CD8-positive, alpha-beta memory T cell (primary cell): ENCODE measurements around the gene PLXNB1. TPM values are rescaled to one million over a fixed set of nuclear protein-coding genes. Genes with fewer than 3 reads are reported as not detected.
"Not testable (repeated sequence)": the region's sequence is repeated elsewhere in the genome, so short reads cannot be mapped to it uniquely, and the experiment has no call there.

Experiments used
- CTCF ChIA-PET: fragments of 350-600 bp; sonication (Branson Sonifier 250); formaldehyde crosslinking; loops from one replicate; lab custom pipeline; 2021; ENCODE audit warnings: antibody characterized with exemption; lab: Charles Lee
- POLR2A ChIA-PET: fragments of 350-600 bp; sonication (Branson Sonifier 250); formaldehyde crosslinking; loops from one replicate; lab custom pipeline; 2021; ENCODE audit warnings: antibody characterized with exemption; lab: Charles Lee
- DNase-seq, 5 donors: peaks; one replicate each; pipeline versions ENCODE4 v3.0.0 to v3.0.0-alpha.2; 2020 to 2022; ENCODE audit warnings: mixed read lengths in 1 of 5
- H3K27ac ChIP-seq: one replicate; pipeline ENCODE4 v1.7.0; 2013; ENCODE audit warnings: low read depth, mild to moderate bottlenecking, low read length, moderate library complexity
- H3K27me3 ChIP-seq: 2 replicates; pipeline ENCODE4 v1.7.0; 2013; ENCODE audit warnings: low read length, mild to moderate bottlenecking; ENCODE audit not compliant: insufficient read depth, poor library complexity, severe bottlenecking
- H3K36me3 ChIP-seq: 2 replicates; pipeline ENCODE4 v1.7.0; 2013; ENCODE audit warnings: mild to moderate bottlenecking, low read length, moderate library complexity; ENCODE audit not compliant: insufficient read depth
- H3K4me1 ChIP-seq: 2 replicates; pipeline ENCODE4 v1.7.0; 2013; ENCODE audit warnings: mild to moderate bottlenecking, low read length, moderate library complexity; ENCODE audit not compliant: insufficient read depth
- H3K4me3 ChIP-seq: 2 replicates; pipeline ENCODE4 v1.7.0; 2013; ENCODE audit warnings: mild to moderate bottlenecking, low read length
- H3K9me3 ChIP-seq: 2 replicates; pipeline ENCODE4 v1.7.0; 2013; ENCODE audit warnings: mild to moderate bottlenecking, low read length
- H3K27ac Mint-ChIP-seq, 8 donors: one replicate each; pipeline ENCODE4 v1.8.0; 2020 to 2021; ENCODE audit warnings: mixed read lengths in 8 of 8, mild to moderate bottlenecking in 6 of 8, inconsistent platforms in 3 of 8, moderate library complexity in 3 of 8
- H3K27me3 Mint-ChIP-seq, 2 donors: one replicate each; pipeline ENCODE4 v1.8.0; 2020 to 2021; ENCODE audit warnings: mixed read lengths in 2 of 2, mild to moderate bottlenecking in 1 of 2, moderate library complexity in 1 of 2
- H3K36me3 Mint-ChIP-seq, 3 donors: one replicate each; pipeline ENCODE4 v1.8.0; 2020 to 2021; ENCODE audit warnings: mixed read lengths in 3 of 3, inconsistent platforms in 1 of 3, mild to moderate bottlenecking in 1 of 3
- H3K4me1 Mint-ChIP-seq, 3 donors: one replicate each; pipeline ENCODE4 v1.8.0; 2020 to 2021; ENCODE audit warnings: mixed read lengths in 3 of 3, inconsistent platforms in 1 of 3, mild to moderate bottlenecking in 1 of 3
- H3K4me3 Mint-ChIP-seq, 7 donors: one replicate each; pipeline ENCODE4 v1.8.0; 2020 to 2021; ENCODE audit warnings: mixed read lengths in 7 of 7, mild to moderate bottlenecking in 6 of 7, moderate library complexity in 4 of 7, inconsistent platforms in 2 of 7
- H3K9me3 Mint-ChIP-seq, 5 donors: one replicate each; pipeline ENCODE4 v1.8.0; 2020 to 2022; ENCODE audit warnings: mixed read lengths in 5 of 5, mild to moderate bottlenecking in 3 of 5, moderate library complexity in 2 of 5, inconsistent platforms in 1 of 5
- polyA plus RNA-seq: library from polyadenylated mRNA; unstranded; fragments of 300-500 nt; fragmentation: Illumina TruSeq; gene quantifications from one replicate; pipeline ENCODE4 v1.2.3, GENCODE V29; 2021
- total RNA-seq, 2 experiments: library from RNA; stranded (reverse); gene quantifications; one replicate each; pipeline ENCODE4 v1.2.3, GENCODE V29; 2021

Gene PLXNB1
- total and polyA plus RNA-seq, 3 experiments from 2014 or later, result 0.30 to 5.5 (median 3.1) TPM

GRCh38 chr3:48474031-48474430, 44.1 kb upstream of the PLXNB1 start:
- H3K9me3 ChIP-seq, H3K27me3 ChIP-seq, H3K9me3 Mint-ChIP-seq, H3K4me3 ChIP-seq, H3K27me3 Mint-ChIP-seq, DNase-seq, H3K27ac ChIP-seq: not testable (repeated sequence)
- Mint-ChIP-seq H3K36me3 (peaks cover 0 to 26% (median 7%) of the 10 kb centered on the region in 3 donors), H3K27ac (peak overlapping the region in 6 of 8 donors; percentile 50 to 99 (median 98)), H3K4me3 (peak overlapping the region in 1 of 7 donors; percentile 95), H3K4me1 (peaks cover 50 to 79% (median 57%) of the 10 kb centered on the region in 3 donors)
- H3K4me1 ChIP-seq, result peaks cover 58% of the 10 kb centered on the region
- POLR2A ChIA-PET, result interaction anchor here (0.7 to 3.8 kb wide), 4 partner anchors 30 to 75 kb away, joined by 4 to 18 read pairs (median 6); partner anchors contain the start of genes SHISA5 and TMA7
- CTCF ChIA-PET, result interaction anchor here (1.1 to 10.2 kb wide), 4 partner anchors 28 to 38 kb away, joined by 4 to 69 read pairs (median 15); partner anchors contain the start of genes ATRIP and CCDC51
- H3K36me3 ChIP-seq, result peaks cover 12% of the 10 kb centered on the region

GRCh38 chr3:48473617-48473952, 43.7 kb upstream of the PLXNB1 start:
- Mint-ChIP-seq H3K36me3 (peaks cover 0 to 28% (median 11%) of the 10 kb centered on the region in 3 donors), H3K27ac (peak overlapping the region; percentile 92 to 99 (median 98)), H3K4me1 (peaks cover 50 to 79% (median 57%) of the 10 kb centered on the region in 3 donors), H3K27me3 (no peaks in the 10 kb centered on the region), H3K9me3 (no peaks in the 10 kb centered on the region), H3K4me3 (peak overlapping the region; percentile 90 to 96 (median 95))
- Histone ChIP-seq H3K27ac (peak overlapping the region; percentile 99), H3K9me3 (no peaks in the 10 kb centered on the region), H3K4me3 (peak overlapping the region; percentile 28), H3K4me1 (peaks cover 58% of the 10 kb centered on the region), H3K36me3 (peaks cover 16% of the 10 kb centered on the region), H3K27me3 (no peaks in the 10 kb centered on the region)
- no peak for DNase-seq
- ChIA-PET POLR2A (interaction anchor here (0.7 to 3.8 kb wide), 7 partner anchors 27 to 481 kb away, joined by 3 to 18 read pairs (median 6); partner anchors contain the start of genes ATRIP, CCDC51, SHISA5 and TMA7), CTCF (interaction anchor here (0.9 to 10.2 kb wide), 7 partner anchors 8 to 76 kb away, joined by 3 to 69 read pairs (median 5); partner anchors contain the start of genes ATRIP and CCDC51)

GRCh38 chr3:48472923-48473616, 43.2 kb upstream of the PLXNB1 start:
- Mint-ChIP-seq H3K9me3 (no peaks in the 10 kb centered on the region), H3K4me1 (peaks cover 47 to 79% (median 55%) of the 10 kb centered on the region in 3 donors)
- POLR2A ChIA-PET, result interaction anchor here (0.7 to 3.8 kb wide), 9 partner anchors 27 to 482 kb away, joined by 3 to 18 read pairs (median 5); partner anchors contain the start of genes ATRIP, CCDC51, PFKFB4 and SHISA5

DNA sequence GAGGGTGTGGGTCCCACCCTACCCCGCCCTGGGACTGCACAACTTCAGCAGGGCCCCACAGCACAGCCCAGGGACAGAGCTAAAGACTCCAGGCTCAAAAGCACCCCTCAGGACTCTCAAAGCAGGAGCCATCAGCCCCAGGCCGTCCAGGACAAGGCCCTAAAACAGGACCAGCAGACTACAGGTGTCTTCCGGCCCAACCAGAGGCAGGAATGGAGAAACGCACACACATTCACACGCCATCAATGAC, 42.7 kb upstream of the PLXNB1 start:
- Histone ChIP-seq H3K36me3 (peaks cover 17% of the 10 kb centered on the region), H3K27ac (peak overlapping the region; percentile 99), H3K4me1 (peaks cover 58% of the 10 kb centered on the region), H3K4me3 (peak overlapping the region; percentile 98), H3K27me3 (no peaks in the 10 kb centered on the region), H3K9me3 (no peaks in the 10 kb centered on the region)
- CTCF ChIA-PET, result interaction anchor here (0.9 to 10.2 kb wide), 9 partner anchors 9 to 76 kb away, joined by 3 to 69 read pairs (median 5); partner anchors contain the start of gene ATRIP
- POLR2A ChIA-PET, result interaction anchor here (0.5 to 3.8 kb wide), 9 partner anchors 10 to 84 kb away, joined by 3 to 18 read pairs (median 5); partner anchors contain the start of genes ATRIP, CCDC51, PFKFB4 and TMA7
- Mint-ChIP-seq H3K4me1 (peaks cover 47 to 79% (median 55%) of the 10 kb centered on the region in 3 donors), H3K27ac (peak overlapping the region; percentile 92 to 99 (median 98)), H3K36me3 (peaks cover 0 to 36% (median 11%) of the 10 kb centered on the region in 3 donors), H3K9me3 (no peaks in the 10 kb centered on the region), H3K4me3 (peak overlapping the region; percentile 90 to 96 (median 95)), H3K27me3 (no peaks in the 10 kb centered on the region)
- DNase-seq, result no peak

More at GRCh38 chr3:48472923-48473616, 43.2 kb upstream of the PLXNB1 start:
- DNase-seq, result peak; percentile 91 to 96 (median 94)
- CTCF ChIA-PET, result interaction anchor here (0.9 to 10.2 kb wide), 9 partner anchors 9 to 76 kb away, joined by 3 to 69 read pairs (median 5); partner anchors contain the start of genes ATRIP and CCDC51
- peaks cover 0 to 31% (median 11%) of the 10 kb centered on the region in 3 donors for H3K36me3 Mint-ChIP-seq
- Histone ChIP-seq H3K4me3 (peak overlapping the region; percentile 98), H3K9me3 (no peaks in the 10 kb centered on the region), H3K27ac (peak overlapping the region; percentile 99), H3K4me1 (peaks cover 58% of the 10 kb centered on the region), H3K27me3 (no peaks in the 10 kb centered on the region), H3K36me3 (peaks cover 17% of the 10 kb centered on the region)
- H3K27ac Mint-ChIP-seq, result peak overlapping the region; percentile 92 to 99 (median 98)
- peak overlapping the region; percentile 90 to 96 (median 95) for H3K4me3 Mint-ChIP-seq
- no peaks in the 10 kb centered on the region for H3K27me3 Mint-ChIP-seq

DNA sequence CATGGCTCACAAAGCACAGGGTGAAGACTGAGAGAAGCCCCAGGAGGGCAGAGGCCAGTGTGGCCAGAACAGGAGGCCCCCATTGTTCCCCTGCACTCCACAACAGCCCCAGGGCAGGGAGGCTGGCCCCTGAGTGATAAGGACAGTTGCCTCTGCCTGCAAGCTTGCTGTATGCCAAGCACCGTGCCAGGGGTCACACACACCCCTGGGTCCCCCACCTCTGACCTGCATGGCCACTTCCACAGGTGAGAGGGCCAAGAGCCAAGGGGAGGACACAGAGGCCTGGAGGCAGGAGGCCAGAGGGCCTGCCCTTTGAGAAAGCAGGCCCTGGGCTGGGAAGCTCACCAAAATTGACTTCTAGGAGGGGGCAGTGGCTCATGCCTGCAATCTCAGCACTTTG, 40.4 kb upstream of the PLXNB1 start:
- no peaks in the 10 kb centered on the region for H3K9me3 Mint-ChIP-seq
- POLR2A ChIA-PET, result interaction anchor here (1.9 to 3.8 kb wide), 2 partner anchors 24 to 29 kb away, joined by 6 to 18 read pairs; partner anchors contain the start of genes ATRIP and TMA7
- peaks cover 59 to 79% (median 70%) of the 10 kb centered on the region in 3 donors for H3K4me1 Mint-ChIP-seq
- peak overlapping the region; percentile 77 to 99 (median 92) for H3K27ac Mint-ChIP-seq
- no peak for DNase-seq
- Histone ChIP-seq H3K4me1 (peaks cover 74% of the 10 kb centered on the region), H3K27me3 (no peaks in the 10 kb centered on the region), H3K27ac (no peak overlapping the region), H3K4me3 (no peak overlapping the region), H3K9me3 (no peaks in the 10 kb centered on the region), H3K36me3 (peaks cover 23% of the 10 kb centered on the region)
- H3K27me3 Mint-ChIP-seq, result no peaks in the 10 kb centered on the region
- H3K4me3 Mint-ChIP-seq, result peak overlapping the region; percentile 61 to 96 (median 70)
- peaks cover 0 to 52% (median 11%) of the 10 kb centered on the region in 3 donors for H3K36me3 Mint-ChIP-seq
- CTCF ChIA-PET, result interaction anchor here (1.2 to 10.2 kb wide), 4 partner anchors 22 to 69 kb away, joined by 3 to 69 read pairs (median 4); no protein-coding TSS in a partner anchor

- no peak overlapping the region for H3K27ac ChIP-seq
- no peak overlapping the region for H3K4me3 ChIP-seq
- Mint-ChIP-seq H3K9me3 (no peaks in the 10 kb centered on the region), H3K4me1 (peaks cover 52 to 73% (median 67%) of the 10 kb centered on the region in 3 donors), H3K4me3 (peak overlapping the region; percentile 63 to 96 (median 70)), H3K27ac (peak overlapping the region; percentile 86 to 98 (median 91)), H3K27me3 (no peaks in the 10 kb centered on the region), H3K36me3 (peaks cover 0 to 46% (median 11%) of the 10 kb centered on the region in 3 donors)
- CTCF ChIA-PET, result interaction anchor here (1.2 to 10.2 kb wide), 5 partner anchors 10 to 68 kb away, joined by 3 to 69 read pairs (median 4); no protein-coding TSS in a partner anchor
- H3K9me3 ChIP-seq, result no peaks in the 10 kb centered on the region
- DNase-seq, result no peak
- peaks cover 78% of the 10 kb centered on the region for H3K4me1 ChIP-seq
- POLR2A ChIA-PET, result interaction anchor here (1.9 kb wide), 1 partner anchor 23 kb away, joined by 6 read pairs; the partner anchor contains the start of gene ATRIP
- peaks cover 28% of the 10 kb centered on the region for H3K36me3 ChIP-seq
- H3K27me3 ChIP-seq, result no peaks in the 10 kb centered on the region
Observed at GRCh38 chr3:48469046-48469915, 39.4 kb upstream of the PLXNB1 start.

DNA sequence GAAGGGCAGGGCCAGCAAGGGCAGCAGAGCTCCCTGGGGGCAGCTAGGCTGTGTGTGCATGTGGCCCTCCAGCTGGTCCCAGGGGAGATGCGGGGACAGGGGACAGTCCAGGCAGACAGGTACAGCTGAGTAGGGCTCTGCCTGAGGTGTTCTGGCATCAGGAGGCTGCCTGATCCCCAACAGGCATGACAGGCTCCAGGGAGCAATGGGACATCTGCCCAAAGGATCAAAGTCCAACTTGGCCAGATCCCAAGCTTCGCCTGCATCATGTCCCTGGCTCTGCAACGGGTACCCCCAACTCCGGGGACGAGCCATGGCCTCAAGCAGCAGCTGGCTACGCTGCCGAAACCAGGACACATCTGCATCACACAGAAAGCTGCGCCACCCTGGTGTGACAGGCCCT, 38.4 kb upstream of the PLXNB1 start:
- H3K4me3 Mint-ChIP-seq, result peak overlapping the region; percentile 56 to 94 (median 90)
- H3K9me3 Mint-ChIP-seq, result no peaks in the 10 kb centered on the region
- Histone ChIP-seq H3K27me3 (no peaks in the 10 kb centered on the region), H3K36me3 (peaks cover 28% of the 10 kb centered on the region), H3K4me1 (peaks cover 73% of the 10 kb centered on the region), H3K4me3 (no peak overlapping the region), H3K9me3 (no peaks in the 10 kb centered on the region), H3K27ac (no peak overlapping the region)
- H3K27me3 Mint-ChIP-seq, result no peaks in the 10 kb centered on the region
- peaks cover 0 to 46% (median 11%) of the 10 kb centered on the region in 3 donors for H3K36me3 Mint-ChIP-seq
- CTCF ChIA-PET, result interaction anchor here (1.0 to 10.2 kb wide), 3 partner anchors 11 to 32 kb away, joined by 3 to 69 read pairs (median 6); no protein-coding TSS in a partner anchor
- H3K4me1 Mint-ChIP-seq, result peaks cover 49 to 69% (median 62%) of the 10 kb centered on the region in 3 donors
- DNase-seq, result no peak
- POLR2A ChIA-PET, result interaction anchor here (1.7 kb wide), 1 partner anchor 28 kb away, joined by 4 read pairs; the partner anchor contains the start of genes CCDC51 and TMA7
- H3K27ac Mint-ChIP-seq, result peak overlapping the region; percentile 82 to 99 (median 96)
